HG03095 (cell line): Measurements from ENCODE around the gene ARMH2.

Source experiments
- ATAC-seq: cut with Tn5 transposase; IDR thresholded peaks from one replicate; pipeline ENCODE4 v1.9.1; 2021; ENCODE audit warnings: moderate library complexity; ENCODE audit not compliant: unreplicated experiment

ARMH2 gene

GRCh38 chr6:24821860-24822444 is 23.2 kb upstream of the ARMH2 start:
- no peak for ATAC-seq

- no peak for ATAC-seq
Measured at GRCh38 chr6:24818346-24818745, 19.6 kb upstream of the ARMH2 start.

- ATAC-seq, result no peak
Measured at GRCh38 chr6:24809728-24810127, 11.0 kb upstream of the ARMH2 start.

GRCh38 chr6:24807584-24807983 is 8.9 kb upstream of the ARMH2 start:
- no peak for ATAC-seq

GRCh38 chr6:24802271-24803059 is 3.7 kb upstream of the ARMH2 start:
- no peak for ATAC-seq

- no peak for ATAC-seq
Measured at GRCh38 chr6:24799541-24799915, 811 bp upstream of the ARMH2 start.

GRCh38 chr6:24797596-24798216 is 1.0 kb downstream of the ARMH2 start:
- ATAC-seq, result no peak

GRCh38 chr6:24796616-24797290 is 2.0 kb downstream of the ARMH2 start:
- no peak for ATAC-seq

- ATAC-seq, result no peak
Measured at GRCh38 chr6:24795106-24795505, 3.6 kb downstream of the ARMH2 start.

GRCh38 chr6:24788031-24788665 is 10.6 kb downstream of the ARMH2 start:
- no peak for ATAC-seq

GRCh38 chr6:24780206-24780605 is 18.5 kb downstream of the ARMH2 start:
- no peak for ATAC-seq

GRCh38 chr6:24779416-24780016 is 19.2 kb downstream of the ARMH2 start:
- ATAC-seq, result no peak

GRCh38 chr6:24778878-24779277 is 19.8 kb downstream of the ARMH2 start:
- no peak for ATAC-seq

GRCh38 chr6:24778121-24778520 is 20.6 kb downstream of the ARMH2 start:
- ATAC-seq, result no peak

GRCh38 chr6:24777227-24777626 is 21.5 kb downstream of the ARMH2 start:
- no peak for ATAC-seq

- no peak for ATAC-seq
Measured at GRCh38 chr6:24775520-24776058, 23.1 kb downstream of the ARMH2 start.

- ATAC-seq, result peak; percentile 88
Measured at GRCh38 chr6:24774696-24775519, 23.8 kb downstream of the ARMH2 start, which contains the start of gene GMNN. Gene GMNN (plus strand): TSS chr6:24774937. CDS start chr6:24777247, 2,310 bp downstream.

GRCh38 chr6:24768361-24768760 is 30.4 kb downstream of the ARMH2 start:
- ATAC-seq, result no peak

GRCh38 chr6:24766680-24767462 is 31.8 kb downstream of the ARMH2 start:
- ATAC-seq, result no peak
